GM12878 (cell line): ENCODE results near the gene INF2.

ENCODE experiments used
- BRCA1 ChIP-seq: IDR thresholded peaks from 2 replicates; pipeline ENCODE4 v1.6.1; 2011; ENCODE audit warnings: low read depth, low read length, improper control_type of control experiment
- CHD1 ChIP-seq: IDR thresholded peaks from 2 replicates; pipeline ENCODE4 v1.6.1; 2012; ENCODE audit warnings: low read depth, low read length, improper control_type of control experiment
- EZH2 ChIP-seq: IDR thresholded peaks from 2 replicates; pipeline ENCODE4 v1.6.1; 2012; ENCODE audit warnings: low read depth, mild to moderate bottlenecking, control low read depth, inconsistent platforms, low read length, borderline replicate concordance; ENCODE audit not compliant: control insufficient read depth
- JUNB ChIP-seq: IDR thresholded peaks from 2 replicates; pipeline ENCODE4 v1.6.1; 2016; ENCODE audit warnings: antibody characterized with exemption, mild to moderate bottlenecking
- MXI1 ChIP-seq: fragments of 150-350 bp; IDR thresholded peaks from 2 replicates; pipeline ENCODE4 v1.6.1; 2011; ENCODE audit warnings: low read depth, mild to moderate bottlenecking, inconsistent platforms, low read length, improper control_type of control experiment
- NR2C1 ChIP-seq: fragments of 450-650 bp; IDR thresholded peaks from 2 replicates; pipeline ENCODE4 v1.6.1; 2017; ENCODE audit warnings: antibody characterized with exemption, mild to moderate bottlenecking, moderate library complexity
- RAD51 ChIP-seq: fragments of 450-650 bp; IDR thresholded peaks from 2 replicates; pipeline ENCODE4 v1.6.1; 2016; ENCODE audit warnings: moderate library complexity, mild to moderate bottlenecking, inconsistent platforms
- TCF7 ChIP-seq: IDR thresholded peaks from 2 replicates; pipeline ENCODE4 v1.6.1; 2014; ENCODE audit warnings: antibody characterized with exemption, borderline replicate concordance
- YY1 ChIP-seq: IDR thresholded peaks from 2 replicates; pipeline ENCODE4 v1.6.1; 2011; ENCODE audit warnings: low read depth, mild to moderate bottlenecking, low read length
- TF ChIP-seq, protein P1 (sequence below), 3 experiments: IDR thresholded peaks in 2 of 3; conservative IDR thresholded peaks in 1 of 3; 2 replicates each; pipeline ENCODE4 v1.5.1; 2011; ENCODE audit warnings: low read depth in 3 of 3, low read length in 3 of 3, mild to moderate bottlenecking in 3 of 3, control low read depth in 2 of 3, moderate library complexity in 2 of 3, inconsistent platforms in 1 of 3, mixed read lengths in 1 of 3; ENCODE audit not compliant: control insufficient read depth in 2 of 3, insufficient read depth in 1 of 3; ENCODE audit errors: extremely low read depth in 1 of 3
- TF ChIP-seq, protein P2 (sequence below): fragments of 450-650 bp; IDR thresholded peaks from 2 replicates; pipeline ENCODE4 v1.6.1; 2016; ENCODE audit warnings: mild to moderate bottlenecking, moderate library complexity, borderline replicate concordance

DNA sequence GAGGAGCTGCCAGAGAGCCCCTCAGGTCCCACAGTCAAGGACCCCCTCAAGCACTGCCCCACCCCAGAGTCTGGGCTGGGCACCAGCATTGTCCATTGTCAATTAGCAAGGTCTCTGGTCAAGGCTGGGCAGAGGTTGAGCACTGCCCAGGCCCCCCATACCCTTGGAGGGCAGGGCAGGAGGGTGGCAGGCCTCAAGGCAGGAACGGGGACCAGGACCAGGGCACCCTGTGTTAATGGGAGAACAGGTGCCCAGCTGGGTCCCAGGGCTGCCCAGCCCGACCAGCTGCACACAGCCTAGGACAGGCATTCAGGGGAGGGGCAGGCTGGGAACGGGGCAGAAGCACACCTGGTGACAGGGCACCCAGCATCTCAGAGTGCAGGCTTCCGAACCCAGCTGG, 82.0 kb downstream of the INF2 start:
- TF ChIP-seq RAD51 (no peak), YY1 (no peak), TCF7 (no peak), EZH2 (no peak), BRCA1 (no peak), NR2C1 (no peak), MXI1 (no peak), CHD1 (no peak), JUNB (no peak)
- TF ChIP-seq, protein P1, sequence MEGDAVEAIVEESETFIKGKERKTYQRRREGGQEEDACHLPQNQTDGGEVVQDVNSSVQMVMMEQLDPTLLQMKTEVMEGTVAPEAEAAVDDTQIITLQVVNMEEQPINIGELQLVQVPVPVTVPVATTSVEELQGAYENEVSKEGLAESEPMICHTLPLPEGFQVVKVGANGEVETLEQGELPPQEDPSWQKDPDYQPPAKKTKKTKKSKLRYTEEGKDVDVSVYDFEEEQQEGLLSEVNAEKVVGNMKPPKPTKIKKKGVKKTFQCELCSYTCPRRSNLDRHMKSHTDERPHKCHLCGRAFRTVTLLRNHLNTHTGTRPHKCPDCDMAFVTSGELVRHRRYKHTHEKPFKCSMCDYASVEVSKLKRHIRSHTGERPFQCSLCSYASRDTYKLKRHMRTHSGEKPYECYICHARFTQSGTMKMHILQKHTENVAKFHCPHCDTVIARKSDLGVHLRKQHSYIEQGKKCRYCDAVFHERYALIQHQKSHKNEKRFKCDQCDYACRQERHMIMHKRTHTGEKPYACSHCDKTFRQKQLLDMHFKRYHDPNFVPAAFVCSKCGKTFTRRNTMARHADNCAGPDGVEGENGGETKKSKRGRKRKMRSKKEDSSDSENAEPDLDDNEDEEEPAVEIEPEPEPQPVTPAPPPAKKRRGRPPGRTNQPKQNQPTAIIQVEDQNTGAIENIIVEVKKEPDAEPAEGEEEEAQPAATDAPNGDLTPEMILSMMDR (IDR thresholded peaks at IDR 0.05 in 2 of 3, conservative IDR thresholded peaks at IDR 0.05 in 1 of 3; ENCODE audit: control insufficient read depth in 2 of 3, extremely low read depth in 1 of 3, insufficient read depth in 1 of 3, low read depth in 3 of 3, low read length in 3 of 3), result no peak
- TF ChIP-seq, protein P2, sequence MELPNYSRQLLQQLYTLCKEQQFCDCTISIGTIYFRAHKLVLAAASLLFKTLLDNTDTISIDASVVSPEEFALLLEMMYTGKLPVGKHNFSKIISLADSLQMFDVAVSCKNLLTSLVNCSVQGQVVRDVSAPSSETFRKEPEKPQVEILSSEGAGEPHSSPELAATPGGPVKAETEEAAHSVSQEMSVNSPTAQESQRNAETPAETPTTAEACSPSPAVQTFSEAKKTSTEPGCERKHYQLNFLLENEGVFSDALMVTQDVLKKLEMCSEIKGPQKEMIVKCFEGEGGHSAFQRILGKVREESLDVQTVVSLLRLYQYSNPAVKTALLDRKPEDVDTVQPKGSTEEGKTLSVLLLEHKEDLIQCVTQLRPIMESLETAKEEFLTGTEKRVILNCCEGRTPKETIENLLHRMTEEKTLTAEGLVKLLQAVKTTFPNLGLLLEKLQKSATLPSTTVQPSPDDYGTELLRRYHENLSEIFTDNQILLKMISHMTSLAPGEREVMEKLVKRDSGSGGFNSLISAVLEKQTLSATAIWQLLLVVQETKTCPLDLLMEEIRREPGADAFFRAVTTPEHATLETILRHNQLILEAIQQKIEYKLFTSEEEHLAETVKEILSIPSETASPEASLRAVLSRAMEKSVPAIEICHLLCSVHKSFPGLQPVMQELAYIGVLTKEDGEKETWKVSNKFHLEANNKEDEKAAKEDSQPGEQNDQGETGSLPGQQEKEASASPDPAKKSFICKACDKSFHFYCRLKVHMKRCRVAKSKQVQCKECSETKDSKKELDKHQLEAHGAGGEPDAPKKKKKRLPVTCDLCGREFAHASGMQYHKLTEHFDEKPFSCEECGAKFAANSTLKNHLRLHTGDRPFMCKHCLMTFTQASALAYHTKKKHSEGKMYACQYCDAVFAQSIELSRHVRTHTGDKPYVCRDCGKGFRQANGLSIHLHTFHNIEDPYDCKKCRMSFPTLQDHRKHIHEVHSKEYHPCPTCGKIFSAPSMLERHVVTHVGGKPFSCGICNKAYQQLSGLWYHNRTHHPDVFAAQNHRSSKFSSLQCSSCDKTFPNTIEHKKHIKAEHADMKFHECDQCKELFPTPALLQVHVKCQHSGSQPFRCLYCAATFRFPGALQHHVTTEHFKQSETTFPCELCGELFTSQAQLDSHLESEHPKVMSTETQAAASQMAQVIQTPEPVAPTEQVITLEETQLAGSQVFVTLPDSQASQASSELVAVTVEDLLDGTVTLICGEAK, result no peak
